Measurements from ENCODE around the gene NFATC2. TPM values are rescaled to one million over a fixed set of nuclear protein-coding genes. Genes with fewer than 3 reads are reported as not detected.

Gene NFATC2
- total RNA-seq, 2 donors from 2014 or later: 4.3 to 8.4 TPM

- Histone ChIP-seq H3K36me3 (no peaks in the 10 kb centered on the region), H3K9me3 (no peaks in the 10 kb centered on the region), H3K4me3 (no peak overlapping the region), H3K27ac (no peak overlapping the region), H3K4me1 (replicated peaks) (peaks cover 2% of the 10 kb centered on the region), H3K27me3 (replicated peaks; ENCODE audit: insufficient read depth) (no peaks in the 10 kb centered on the region)
- TF ChIP-seq POLR2A (IDR thresholded peaks at IDR 0.05) (no peak), CTCF (IDR thresholded peaks at IDR 0.05) (no peak)
- WGBS: 94% methylated on average over 4 of the region's 4 CpGs
- no peak for DNase-seq (ENCODE audit: low spot score)
- intact Hi-C loops (cut with DNase I): no loop called here
Observed at GRCh38 chr20:51526754-51527153, 15.8 kb downstream of the NFATC2 start.

- intact Hi-C loops (cut with DNase I): no loop called here
- Histone ChIP-seq H3K4me1 (replicated peaks) (peaks cover 2% of the 10 kb centered on the region), H3K27ac (no peak overlapping the region)
Observed at GRCh38 chr20:51526106-51526470, 16.4 kb downstream of the NFATC2 start.

GRCh38 chr20:51525241-51526105, 17.0 kb downstream of the NFATC2 start:
- WGBS: 55% methylated on average over 20 of the region's 20 CpGs

More at GRCh38 chr20:51526106-51526470, 16.4 kb downstream of the NFATC2 start:
- DNase-seq (ENCODE audit: low spot score): no peak
- H3K36me3 ChIP-seq: no peaks in the 10 kb centered on the region
- H3K9me3 ChIP-seq: no peaks in the 10 kb centered on the region
- H3K4me3 ChIP-seq: no peak overlapping the region
- WGBS: 36% methylated on average over 8 of the region's 8 CpGs
- no peaks in the 10 kb centered on the region for H3K27me3 ChIP-seq (replicated peaks; ENCODE audit: insufficient read depth)
- peak; percentile 41 for TF ChIP-seq POLR2AphosphoS5 (IDR thresholded peaks at IDR 0.05)
- TF ChIP-seq POLR2A (IDR thresholded peaks at IDR 0.05): no peak
- TF ChIP-seq CTCF (IDR thresholded peaks at IDR 0.05): no peak

GRCh38 chr20:51523276-51524013, 19.1 kb downstream of the NFATC2 start:
- Histone ChIP-seq H3K27me3 (replicated peaks; ENCODE audit: insufficient read depth) (no peaks in the 10 kb centered on the region), H3K36me3 (no peaks in the 10 kb centered on the region), H3K27ac (no peak overlapping the region), H3K4me3 (no peak overlapping the region), H3K4me1 (replicated peaks) (peaks cover 2% of the 10 kb centered on the region), H3K9me3 (no peaks in the 10 kb centered on the region)
- DNase-seq (ENCODE audit: low spot score): no peak
- 95% methylated on average over 63 of the region's 64 CpGs for WGBS
- TF ChIP-seq POLR2AphosphoS5 (IDR thresholded peaks at IDR 0.05) (no peak), CTCF (IDR thresholded peaks at IDR 0.05) (no peak), POLR2A (IDR thresholded peaks at IDR 0.05) (no peak)
- intact Hi-C loops (cut with DNase I): no loop called here

More at GRCh38 chr20:51525241-51526105, 17.0 kb downstream of the NFATC2 start:
- Histone ChIP-seq H3K27ac (no peak overlapping the region), H3K9me3 (no peaks in the 10 kb centered on the region), H3K27me3 (replicated peaks; ENCODE audit: insufficient read depth) (no peaks in the 10 kb centered on the region), H3K4me3 (no peak overlapping the region), H3K4me1 (replicated peaks) (peaks cover 2% of the 10 kb centered on the region), H3K36me3 (no peaks in the 10 kb centered on the region)
- intact Hi-C loops (cut with DNase I): no loop called here
- no peak for DNase-seq (ENCODE audit: low spot score)
- TF ChIP-seq POLR2A (IDR thresholded peaks at IDR 0.05) (no peak), CTCF (IDR thresholded peaks at IDR 0.05) (no peak), POLR2AphosphoS5 (IDR thresholded peaks at IDR 0.05) (no peak)
